Loucy (cell line): ENCODE measurements around the gene CST9L.
"Not testable (repeated sequence)": the region's sequence is repeated elsewhere in the genome, so short reads cannot be mapped to it uniquely, and the experiment has no call there.

Experiments
- EZH2phosphoT487 ChIP-seq: fragments of 200-600 bp; IDR thresholded peaks from 2 replicates; pipeline ENCODE4 v1.6.1; 2018; ENCODE audit warnings: antibody characterized with exemption, mild to moderate bottlenecking, moderate library complexity, borderline replicate concordance
- TF ChIP-seq, protein P1 (sequence below): fragments of 200-600 bp; sonication (generic); conservative IDR thresholded peaks from 2 replicates; pipeline ENCODE4 v1.5.1; 2014; ENCODE audit warnings: mild to moderate bottlenecking, antibody characterized with exemption, low read length

DNA sequence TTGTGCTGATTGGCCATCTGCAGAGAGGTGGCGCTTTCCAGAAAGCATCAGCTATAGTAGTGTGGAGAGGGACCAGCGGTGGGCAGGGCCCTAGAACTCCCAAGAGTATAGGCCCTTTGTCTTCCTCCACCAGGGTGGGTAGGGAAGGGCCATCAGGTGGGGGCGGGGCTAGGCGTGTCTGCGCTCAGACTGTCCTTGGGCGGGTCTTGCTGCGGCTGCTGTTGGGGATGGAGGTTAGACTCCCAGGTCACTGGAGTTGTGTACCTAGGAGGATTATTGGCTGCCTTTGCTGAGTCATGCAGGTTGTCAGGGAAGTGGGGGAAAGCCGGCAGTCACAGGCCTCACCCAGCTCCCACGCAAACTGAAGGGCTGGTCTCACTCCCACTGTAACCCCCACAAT is 13.5 kb upstream of the CST9L start:
- TF ChIP-seq, protein P1, sequence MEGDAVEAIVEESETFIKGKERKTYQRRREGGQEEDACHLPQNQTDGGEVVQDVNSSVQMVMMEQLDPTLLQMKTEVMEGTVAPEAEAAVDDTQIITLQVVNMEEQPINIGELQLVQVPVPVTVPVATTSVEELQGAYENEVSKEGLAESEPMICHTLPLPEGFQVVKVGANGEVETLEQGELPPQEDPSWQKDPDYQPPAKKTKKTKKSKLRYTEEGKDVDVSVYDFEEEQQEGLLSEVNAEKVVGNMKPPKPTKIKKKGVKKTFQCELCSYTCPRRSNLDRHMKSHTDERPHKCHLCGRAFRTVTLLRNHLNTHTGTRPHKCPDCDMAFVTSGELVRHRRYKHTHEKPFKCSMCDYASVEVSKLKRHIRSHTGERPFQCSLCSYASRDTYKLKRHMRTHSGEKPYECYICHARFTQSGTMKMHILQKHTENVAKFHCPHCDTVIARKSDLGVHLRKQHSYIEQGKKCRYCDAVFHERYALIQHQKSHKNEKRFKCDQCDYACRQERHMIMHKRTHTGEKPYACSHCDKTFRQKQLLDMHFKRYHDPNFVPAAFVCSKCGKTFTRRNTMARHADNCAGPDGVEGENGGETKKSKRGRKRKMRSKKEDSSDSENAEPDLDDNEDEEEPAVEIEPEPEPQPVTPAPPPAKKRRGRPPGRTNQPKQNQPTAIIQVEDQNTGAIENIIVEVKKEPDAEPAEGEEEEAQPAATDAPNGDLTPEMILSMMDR, result not testable (repeated sequence)
- not testable (repeated sequence) for TF ChIP-seq EZH2phosphoT487
